ENCODE measurements around the gene NSG1. TPM values are rescaled to one million over a fixed set of nuclear protein-coding genes. Genes with fewer than 3 reads are reported as not detected.

NSG1 gene
- total and polyA plus RNA-seq, 2 of the 8 experiments (the other 6 are each of a cell fraction or from before 2014, with no cell fraction given): 35.7 to 61.4 TPM

GRCh38 chr4:4433941-4434340, 47.0 kb downstream of the NSG1 start:
- Histone ChIP-seq H3K4me2 (ENCODE audit: insufficient read depth in 1 of 2, low read depth in 2 of 2, low read length in 2 of 2) (no peak overlapping the region), H2BK15ac (ENCODE audit: low read length) (no peak overlapping the region), H3K27ac (ENCODE audit: low read depth, low read length) (no peak overlapping the region), H3K9me3 (ENCODE audit: insufficient read depth in 2 of 2, low read depth in 1 of 2, low read length in 1 of 2) (no peaks in the 10 kb centered on the region), H3K18ac (ENCODE audit: extremely low read depth, low read length) (no peak overlapping the region), H4K8ac (ENCODE audit: extremely low read depth, insufficient read depth, low read length) (no peak overlapping the region), H4K5ac (ENCODE audit: insufficient read length, low read depth, low read length) (no peak overlapping the region), H2BK120ac (replicated peaks; ENCODE audit: low read depth, low read length) (no peak overlapping the region), H2BK12ac (ENCODE audit: low read depth, low read length) (no peak overlapping the region), H3K9ac (replicated peaks in 1 of 4; ENCODE audit: extremely low read depth in 1 of 4, low read depth in 3 of 4, low read length in 3 of 4) (no peak overlapping the region), H3K36me3 (ENCODE audit: control insufficient read depth in 2 of 4, insufficient read depth in 4 of 4, low read length in 3 of 4) (no peaks in the 10 kb centered on the region), H3K27me3 (replicated peaks in 1 of 4; ENCODE audit: control insufficient read depth in 3 of 4, extremely low read depth in 1 of 4, insufficient read depth in 3 of 4, low read length in 3 of 4) (no peaks in the 10 kb centered on the region), H3K4me3 (ENCODE audit: extremely low read depth in 1 of 4, insufficient read depth in 2 of 4, low read depth in 3 of 4, low read length in 4 of 4) (no peak overlapping the region), H3K79me1 (ENCODE audit: low read depth, low read length) (no peaks in the 10 kb centered on the region), H4K20me1 (replicated peaks in 1 of 2; ENCODE audit: control insufficient read depth in 1 of 2, insufficient read depth in 2 of 2, low read length in 2 of 2) (no peaks in the 10 kb centered on the region), H4K91ac (replicated peaks; ENCODE audit: insufficient read length, low read length) (no peak overlapping the region), H3K23ac (ENCODE audit: insufficient read length) (no peak overlapping the region), H3K56ac (replicated peaks; ENCODE audit: insufficient read length, low read depth, low read length) (no peak overlapping the region), H2BK20ac (ENCODE audit: low read length) (no peak overlapping the region), H2AK5ac (ENCODE audit: low read depth, low read length) (no peak overlapping the region), H2BK5ac (ENCODE audit: low read depth, low read length) (no peak overlapping the region), H3K14ac (ENCODE audit: insufficient read length) (no peak overlapping the region), H2AFZ (ENCODE audit: low read length) (no peak overlapping the region), H3K4ac (replicated peaks; ENCODE audit: insufficient read length, low read depth, low read length) (no peak overlapping the region), H3K23me2 (ENCODE audit: low read depth, low read length) (no peaks in the 10 kb centered on the region; the same call in 1 of the 2 replicates), H3K4me1 (replicated peaks in 1 of 4; ENCODE audit: control insufficient read depth in 3 of 4, insufficient read depth in 4 of 4, low read length in 3 of 4) (no peaks in the 10 kb centered on the region), H3K79me2 (ENCODE audit: control insufficient read depth in 1 of 2, insufficient read depth in 2 of 2, low read length in 2 of 2) (no peaks in the 10 kb centered on the region)
- CTCF ChIA-PET (ENCODE audit: partially characterized antibody): interaction anchor here (0.6 to 1.5 kb wide), 5 partner anchors 11 to 52 kb away, joined by 3 to 6 read pairs (median 4); no protein-coding TSS in a partner anchor
- POLR2A ChIA-PET (ENCODE audit: partially characterized antibody): no interaction called here
- DNase-seq (ENCODE audit: low read depth in 1 of 2, low spot score in 2 of 2): no peak
- TF ChIP-seq E2F6 (IDR thresholded peaks at IDR 0.05) (no peak), SUZ12 (IDR thresholded peaks at IDR 0.05; ENCODE audit: low read length) (no peak), SP2 (IDR thresholded peaks at IDR 0.05; ENCODE audit: low read length) (no peak), CHD2 (IDR thresholded peaks at IDR 0.05; ENCODE audit: low read length) (no peak), KDM1A (IDR thresholded peaks at IDR 0.05; ENCODE audit: borderline replicate concordance, low read length) (no peak), RFX5 (IDR thresholded peaks at IDR 0.05; ENCODE audit: borderline replicate concordance, low read depth, low read length) (no peak), SIRT6 (IDR thresholded peaks at IDR 0.05; ENCODE audit: low read length) (no peak), SIN3A (conservative IDR thresholded peaks at IDR 0.05 in 1 of 2, IDR thresholded peaks at IDR 0.05 in 1 of 2; ENCODE audit: low read depth in 1 of 2, low read length in 2 of 2) (no peak), RAD21 (IDR thresholded peaks at IDR 0.05 in 1 of 2, conservative IDR thresholded peaks at IDR 0.05 in 1 of 2; ENCODE audit: low read depth in 2 of 2, low read length in 2 of 2) (no peak), CBX8 (IDR thresholded peaks at IDR 0.05; ENCODE audit: borderline replicate concordance, low read depth, low read length) (no peak), HDAC2 (IDR thresholded peaks at IDR 0.05; ENCODE audit: borderline replicate concordance in 1 of 2, low read depth in 2 of 2, low read length in 2 of 2) (no peak)
- 82% methylated on average over 4 of the region's 4 CpGs; no CpG with 5 or more reads in 1 of the 2 experiments for WGBS, 2 experiments (ENCODE audit: extremely low coverage in 1 of 2, insufficient coverage in 1 of 2, insufficient read length in 1 of 2, insufficient replicate concordance in 2 of 2, low coverage in 1 of 2, low lambda C conversion rate in 2 of 2, missing lambda C conversion rate in 1 of 2)
- FAIRE-seq: no peak

Measured in H1 (cell line).